GM13977 (cell line): ENCODE results near the gene ZBTB46.

Source experiments
- DNase-seq: peaks from one replicate; pipeline ENCODE4 v3.0.0; 2012; ENCODE audit warnings: low spot score
- CTCF ChIP-seq: IDR thresholded peaks from 2 replicates; pipeline ENCODE4 v1.5.1; 2012; ENCODE audit warnings: mild to moderate bottlenecking, control low read depth; ENCODE audit not compliant: insufficient read depth; ENCODE audit errors: extremely low read depth, missing control alignments
- in situ Hi-C: fragments of 300-500 bp; cut with MboI; formaldehyde crosslinking; loops from one replicate; pipeline ENCODE4 v1.12.0; 2022; ENCODE audit warnings: low sequenced_read_pairs, low pct_unique_long_range_greater_than_20kb, mixed read lengths, inconsistent platforms; ENCODE audit not compliant: unreplicated experiment

Gene ZBTB46

GRCh38 chr20:63698739-63699465 is 132.2 kb downstream of the ZBTB46 start:
- in situ Hi-C loops: no loop called here
- DNase-seq: peak; percentile 78

GRCh38 chr20:63697868-63698545 is 133.1 kb downstream of the ZBTB46 start:
- no peak for DNase-seq
- no peak for TF ChIP-seq CTCF
- in situ Hi-C loops: no loop called here

More at GRCh38 chr20:63698739-63699465, 132.2 kb downstream of the ZBTB46 start:
- TF ChIP-seq CTCF: no peak

GRCh38 chr20:63697357-63697867 is 133.7 kb downstream of the ZBTB46 start:
- in situ Hi-C loops: no loop called here
- DNase-seq: no peak
- TF ChIP-seq CTCF: no peak

- DNase-seq: no peak
- no peak for TF ChIP-seq CTCF
- in situ Hi-C loops: no loop called here
Measured at GRCh38 chr20:63696628-63697356, 134.3 kb downstream of the ZBTB46 start, which contains the start of gene TNFRSF6B. Gene TNFRSF6B (plus strand): TSS chr20:63696652. CDS start chr20:63696768, 116 bp downstream.

GRCh38 chr20:63696306-63696627 is 134.8 kb downstream of the ZBTB46 start:
- TF ChIP-seq CTCF: no peak
- in situ Hi-C loops: no loop called here
- peak; percentile 54 for DNase-seq
